SH-SY5Y (cell line): ENCODE results near the gene UBE2S.

Experiments used
- GATA2 ChIP-seq: IDR thresholded peaks from 2 replicates; pipeline ENCODE4 v1.6.1; 2011; ENCODE audit warnings: mild to moderate bottlenecking, low read depth, low read length
- GATA3 ChIP-seq: IDR thresholded peaks from 2 replicates; pipeline ENCODE4 v1.6.1; 2011; ENCODE audit warnings: low read depth, mild to moderate bottlenecking, low read length, moderate library complexity

UBE2S gene

GRCh38 chr19:55398200-55398925 is 9.2 kb downstream of the UBE2S start:
- TF ChIP-seq GATA2 (no peak), GATA3 (no peak)

GRCh38 chr19:55392820-55393761 is 14.5 kb downstream of the UBE2S start:
- TF ChIP-seq GATA3 (no peak), GATA2 (no peak)

GRCh38 chr19:55391702-55392615 is 15.6 kb downstream of the UBE2S start:
- no peak for TF ChIP-seq GATA2
- TF ChIP-seq GATA3 = no peak

DNA sequence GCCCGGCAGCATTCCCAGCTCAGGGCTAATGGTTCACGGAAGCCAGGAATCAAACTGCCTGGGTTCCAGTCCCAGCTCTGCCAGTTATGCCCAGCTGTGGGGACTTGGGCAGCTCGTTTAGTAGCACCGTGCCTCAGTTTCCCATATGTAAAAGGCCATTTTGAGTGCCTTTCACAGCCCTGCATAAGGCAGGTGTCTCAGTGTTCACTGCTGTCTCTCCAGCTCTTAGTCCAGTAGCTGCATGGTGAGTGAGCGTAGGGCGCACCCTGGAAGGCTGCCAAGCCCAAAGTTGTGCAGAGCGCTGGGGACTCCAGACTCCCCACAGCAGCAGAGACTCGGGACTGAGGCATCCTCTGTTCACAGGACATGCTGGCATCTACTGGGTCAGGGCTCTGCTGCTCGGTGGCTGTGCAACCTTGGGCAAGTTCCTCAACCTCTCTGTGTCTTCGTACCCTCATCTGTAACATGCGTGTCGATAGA is 16.4 kb downstream of the UBE2S start:
- TF ChIP-seq GATA3 = no peak
- TF ChIP-seq GATA2 = no peak

DNA sequence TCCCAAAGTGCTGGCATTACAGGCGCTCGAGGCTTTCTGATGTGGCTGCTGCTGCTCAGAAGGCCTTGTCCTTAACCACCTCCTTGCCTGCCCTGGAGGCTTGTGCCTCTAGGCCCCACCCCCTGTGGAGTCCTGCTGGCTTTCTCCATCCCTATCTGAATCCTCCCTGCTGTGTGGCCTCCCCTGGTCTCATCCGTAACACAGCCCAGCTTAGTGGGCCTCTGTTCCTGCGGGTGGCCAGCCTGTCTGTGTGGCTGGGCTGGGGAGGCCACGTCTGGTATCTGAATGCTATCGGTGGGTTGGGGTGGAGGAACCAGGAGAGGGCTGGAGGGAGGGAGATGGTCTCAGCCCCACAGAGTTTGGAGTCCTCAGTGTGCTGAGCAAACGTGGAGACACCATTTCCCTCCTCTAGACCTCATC is 17.1 kb downstream of the UBE2S start:
- no peak for TF ChIP-seq GATA3
- TF ChIP-seq GATA2 = no peak

DNA sequence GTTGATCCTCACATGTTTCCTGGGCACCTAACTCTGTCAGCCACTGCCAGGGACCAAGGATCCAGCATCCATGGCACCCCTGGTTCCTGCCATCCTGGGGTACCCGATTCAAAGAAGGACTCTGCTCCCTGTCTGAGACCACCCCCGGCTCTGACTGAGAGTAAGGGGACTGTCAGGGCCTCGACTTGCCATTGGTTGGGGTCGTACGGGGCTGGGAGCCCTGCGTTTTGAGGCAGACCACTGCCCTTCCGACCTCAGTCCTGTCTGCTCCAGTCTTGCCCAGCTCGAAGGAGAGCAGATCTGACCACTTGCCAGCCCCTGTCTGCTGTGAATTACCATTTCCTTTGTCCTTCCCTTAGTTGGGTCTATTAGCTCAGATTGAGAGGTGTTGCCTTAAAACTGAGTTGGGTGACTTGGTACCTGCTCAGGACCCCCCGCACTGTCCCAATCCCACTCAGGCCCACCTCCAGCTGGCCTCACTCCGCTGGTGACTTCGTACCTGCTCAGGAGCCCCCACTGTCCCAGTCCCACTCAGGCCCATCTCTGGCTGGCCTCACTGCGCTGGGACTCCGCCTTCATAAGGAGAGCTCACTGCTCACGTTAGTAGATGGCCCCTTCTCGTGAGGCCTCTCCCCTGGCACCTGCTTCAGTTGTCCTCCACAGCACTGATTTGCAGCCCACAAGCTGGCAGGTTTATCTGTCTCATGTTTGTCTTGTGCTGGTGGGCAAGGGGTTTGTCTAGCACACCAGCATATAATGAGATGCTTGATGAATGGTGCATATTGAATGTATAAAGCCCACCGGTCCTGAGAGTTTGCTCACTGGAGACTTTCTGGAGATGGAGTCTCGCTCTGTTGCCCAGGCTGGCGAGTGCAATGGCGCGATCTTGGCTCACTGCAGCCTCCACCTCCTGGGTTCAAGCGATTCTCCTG is 17.9 kb downstream of the UBE2S start:
- no peak for TF ChIP-seq GATA3
- TF ChIP-seq GATA2 = no peak

DNA sequence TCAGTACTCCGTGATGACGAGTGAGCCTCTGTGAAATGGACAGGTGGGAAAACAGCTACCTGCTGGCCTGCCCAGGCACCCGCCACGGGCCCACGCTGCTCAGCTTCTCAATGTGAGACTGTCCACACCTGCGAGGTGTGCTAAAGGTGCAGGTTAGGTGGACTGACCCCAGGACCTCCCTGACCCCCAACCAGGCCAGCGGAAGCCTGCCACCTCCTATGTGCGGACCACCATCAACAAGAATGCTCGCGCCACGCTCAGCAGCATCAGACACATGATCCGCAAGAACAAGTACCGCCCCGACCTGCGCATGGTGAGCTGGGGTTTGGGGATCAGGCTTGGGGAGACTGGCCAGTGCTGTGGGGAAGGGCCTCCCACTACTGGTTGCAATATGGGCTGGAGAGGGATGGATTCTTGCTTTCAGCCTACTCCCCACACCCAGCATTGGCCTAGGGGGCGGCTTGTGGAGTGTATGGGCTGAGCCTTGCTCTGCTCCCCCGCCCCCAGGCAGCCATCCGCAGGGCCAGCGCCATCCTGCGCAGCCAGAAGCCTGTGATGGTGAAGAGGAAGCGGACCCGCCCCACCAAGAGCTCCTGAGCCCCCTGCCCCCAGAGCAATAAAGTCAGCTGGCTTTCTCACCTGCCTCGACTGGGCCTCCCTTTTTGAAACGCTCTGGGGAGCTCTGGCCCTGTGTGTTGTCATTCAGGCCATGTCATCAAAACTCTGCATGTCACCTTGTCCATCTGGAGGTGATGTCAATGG is 19.7 kb downstream of the UBE2S start:
- TF ChIP-seq GATA3 (no peak), GATA2 (no peak)

DNA sequence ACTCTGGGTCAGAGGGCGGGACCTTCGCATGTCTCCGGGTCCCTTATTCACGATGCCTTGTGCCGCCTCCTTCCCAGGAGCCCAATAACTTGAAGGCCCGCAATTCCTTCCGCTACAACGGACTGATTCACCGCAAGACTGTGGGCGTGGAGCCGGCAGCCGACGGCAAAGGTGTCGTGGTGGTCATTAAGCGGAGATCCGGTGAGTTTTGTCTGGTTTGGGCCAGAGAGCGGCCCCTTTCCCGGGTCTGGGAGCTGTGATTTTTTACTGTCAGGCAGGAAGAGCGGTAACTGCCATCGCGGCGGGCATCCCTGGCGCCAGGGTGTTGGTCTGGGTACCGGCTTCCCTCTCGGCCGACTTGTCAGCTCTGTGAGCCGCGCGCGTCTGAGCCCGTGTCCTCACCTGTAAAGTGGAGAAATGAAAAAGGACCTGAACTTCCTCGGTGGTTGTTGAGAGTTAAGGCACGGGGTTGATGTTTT is 21.1 kb downstream of the UBE2S start:
- TF ChIP-seq GATA2 = no peak
- no peak for TF ChIP-seq GATA3

- TF ChIP-seq GATA3 (no peak), GATA2 (no peak)
Measured at GRCh38 chr19:55385724-55386492, 21.7 kb downstream of the UBE2S start, which contains the start of gene RPL28. TSS of gene RPL28 (plus strand) at chr19:55385932. CDS start at chr19:55386358, 426 bp downstream.

DNA sequence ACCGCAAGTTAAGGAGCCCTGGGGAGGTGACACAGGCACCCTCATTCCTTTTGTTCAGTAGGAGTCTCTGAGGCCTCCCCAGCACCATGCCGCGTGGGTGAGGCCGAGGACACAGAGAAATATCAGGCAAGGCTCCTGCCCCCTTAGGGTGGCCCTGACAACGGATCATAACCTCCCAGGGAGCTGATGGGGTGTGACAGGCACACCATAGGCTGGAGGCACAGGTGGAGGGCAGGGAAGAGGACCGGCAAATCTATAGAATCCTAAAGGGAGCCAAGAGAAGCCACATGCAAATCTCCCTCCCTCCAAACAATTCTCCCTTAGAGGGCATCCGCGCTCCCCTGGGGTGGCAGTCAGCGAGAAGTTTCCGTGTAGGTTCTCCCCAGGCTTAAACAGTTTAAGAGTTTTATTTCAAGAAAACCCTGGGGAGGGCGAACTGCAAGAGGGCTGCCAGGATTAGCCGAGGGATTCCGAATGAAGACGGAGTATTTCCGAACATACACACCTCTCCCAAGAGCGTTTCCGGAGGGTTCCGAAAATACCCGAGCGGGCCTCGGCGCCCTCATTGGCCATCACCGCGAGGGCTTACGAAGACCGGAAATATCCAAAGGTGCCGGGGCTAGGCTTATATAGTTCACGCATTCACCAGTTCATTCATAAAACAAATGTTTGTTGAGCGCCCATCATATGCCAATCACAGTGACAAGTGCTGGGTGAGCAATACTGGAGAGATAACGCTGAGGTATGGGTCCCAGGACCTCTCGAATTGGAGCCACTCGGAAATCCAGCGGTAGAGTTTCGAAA is 22.5 kb downstream of the UBE2S start:
- no peak for TF ChIP-seq GATA3
- TF ChIP-seq GATA2 = no peak
